Measurements from ENCODE around the gene B9D2.
"Not testable (repeated sequence)": the region's sequence is repeated elsewhere in the genome, so short reads cannot be mapped to it uniquely, and the experiment has no call there.

B9D2 gene

GRCh38 chr19:41363753-41364523 is at the start of gene B9D2:
Gene B9D2 (minus strand): TSS chr19:41364149. CDS start chr19:41363519, 630 bp downstream.
- in situ Hi-C loops (cut with HindIII; ENCODE audit: low sequenced_read_pairs) = no loop called here
- no peak for TF ChIP-seq CTCF (IDR thresholded peaks at IDR 0.05; ENCODE audit: low read depth, low read length, missing control alignments)
- peak within 1 kb of the TSS; percentile 65 for H3K4me3 ChIP-seq (ENCODE audit: low read depth, low read length)
- DNase-seq (ENCODE audit: low read depth) = peak; percentile 96

GRCh38 chr19:41412953-41413352 is 49.0 kb upstream of the B9D2 start:
- no peak overlapping the region for H3K4me3 ChIP-seq (ENCODE audit: low read depth, low read length)
- in situ Hi-C loops (cut with HindIII; ENCODE audit: low sequenced_read_pairs) = no loop called here
- DNase-seq (ENCODE audit: low read depth) = no peak
- no peak for TF ChIP-seq CTCF (IDR thresholded peaks at IDR 0.05; ENCODE audit: low read depth, low read length, missing control alignments)

- in situ Hi-C loops (cut with HindIII; ENCODE audit: low sequenced_read_pairs) = no loop called here
- no peak for DNase-seq (ENCODE audit: low read depth)
- no peak overlapping the region for H3K4me3 ChIP-seq (ENCODE audit: low read depth, low read length)
- no peak for TF ChIP-seq CTCF (IDR thresholded peaks at IDR 0.05; ENCODE audit: low read depth, low read length, missing control alignments)
Observed at GRCh38 chr19:41411968-41412265, 48.0 kb upstream of the B9D2 start.

- DNase-seq (ENCODE audit: low read depth) = no peak
- no peak for TF ChIP-seq CTCF (IDR thresholded peaks at IDR 0.05; ENCODE audit: low read depth, low read length, missing control alignments)
- no peak overlapping the region for H3K4me3 ChIP-seq (ENCODE audit: low read depth, low read length)
- in situ Hi-C loops (cut with HindIII; ENCODE audit: low sequenced_read_pairs) = no loop called here
Observed at GRCh38 chr19:41411100-41411967, 47.4 kb upstream of the B9D2 start.

GRCh38 chr19:41410336-41411054 is 46.5 kb upstream of the B9D2 start:
- in situ Hi-C loops (cut with HindIII; ENCODE audit: low sequenced_read_pairs) = no loop called here
- H3K4me3 ChIP-seq (ENCODE audit: low read depth, low read length) = no peak overlapping the region
- TF ChIP-seq CTCF (IDR thresholded peaks at IDR 0.05; ENCODE audit: low read depth, low read length, missing control alignments) = no peak
- DNase-seq (ENCODE audit: low read depth) = no peak

- no peak overlapping the region for H3K4me3 ChIP-seq (ENCODE audit: low read depth, low read length)
- no peak for TF ChIP-seq CTCF (IDR thresholded peaks at IDR 0.05; ENCODE audit: low read depth, low read length, missing control alignments)
- no peak for DNase-seq (ENCODE audit: low read depth)
- in situ Hi-C loops (cut with HindIII; ENCODE audit: low sequenced_read_pairs) = no loop called here
Observed at GRCh38 chr19:41409288-41409687, 45.3 kb upstream of the B9D2 start.

- in situ Hi-C loops (cut with HindIII; ENCODE audit: low sequenced_read_pairs); DNase-seq (ENCODE audit: low read depth); H3K4me3 ChIP-seq (ENCODE audit: low read depth, low read length): not testable (repeated sequence)
Observed at GRCh38 chr19:41408846-41409245, 44.9 kb upstream of the B9D2 start.
